Activated CD4-positive, alpha-beta T cell treated with anti-CD3 and anti-CD28 coated beads for 48 hours (primary cell): Measurements from ENCODE around the gene RGL3.
"Not testable (repeated sequence)": the region's sequence is repeated elsewhere in the genome, so short reads cannot be mapped to it uniquely, and the experiment has no call there.

Experiments used
- DNase-seq: peaks from one replicate; pipeline ENCODE4 v3.0.0-alpha.2; 2020

The RGL3 gene

DNA sequence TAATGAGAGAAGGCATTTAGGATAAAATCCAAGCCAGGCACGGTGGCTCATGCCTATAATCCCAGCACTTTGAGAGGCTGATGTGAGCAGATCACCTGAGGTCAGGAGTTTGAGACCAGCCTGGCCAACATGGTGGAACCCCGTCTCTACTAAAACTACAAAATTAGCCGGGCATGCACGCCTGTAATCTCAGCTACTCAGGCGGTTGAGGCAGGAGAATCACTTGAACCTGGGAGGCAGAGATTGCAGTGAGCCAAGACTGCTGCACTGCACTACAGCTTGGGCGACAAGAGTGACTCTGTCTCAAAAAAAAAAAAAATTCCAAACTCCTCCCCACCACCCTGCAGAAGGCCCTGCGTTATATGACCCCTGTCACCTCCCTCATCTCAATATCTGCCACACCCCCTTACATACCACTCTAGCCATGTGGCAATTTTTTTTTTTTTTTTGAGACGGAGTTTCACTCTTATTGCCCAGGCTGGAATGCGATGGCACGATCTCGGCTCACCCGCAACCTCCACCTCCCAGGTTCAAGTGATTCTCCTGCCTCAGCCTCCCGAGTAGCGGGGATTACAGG lies 39.8 kb downstream of the RGL3 start:
- DNase-seq = not testable (repeated sequence)

GRCh38 chr19:11378319-11379189 lies 40.6 kb downstream of the RGL3 start:
- peak; percentile 36 for DNase-seq

GRCh38 chr19:11377756-11378155 lies 41.4 kb downstream of the RGL3 start:
- DNase-seq = no peak

GRCh38 chr19:11377237-11377636 lies 41.9 kb downstream of the RGL3 start:
- DNase-seq = peak; percentile 40

GRCh38 chr19:11375143-11375948 lies 43.8 kb downstream of the RGL3 start:
- DNase-seq = peak; percentile 82

DNA sequence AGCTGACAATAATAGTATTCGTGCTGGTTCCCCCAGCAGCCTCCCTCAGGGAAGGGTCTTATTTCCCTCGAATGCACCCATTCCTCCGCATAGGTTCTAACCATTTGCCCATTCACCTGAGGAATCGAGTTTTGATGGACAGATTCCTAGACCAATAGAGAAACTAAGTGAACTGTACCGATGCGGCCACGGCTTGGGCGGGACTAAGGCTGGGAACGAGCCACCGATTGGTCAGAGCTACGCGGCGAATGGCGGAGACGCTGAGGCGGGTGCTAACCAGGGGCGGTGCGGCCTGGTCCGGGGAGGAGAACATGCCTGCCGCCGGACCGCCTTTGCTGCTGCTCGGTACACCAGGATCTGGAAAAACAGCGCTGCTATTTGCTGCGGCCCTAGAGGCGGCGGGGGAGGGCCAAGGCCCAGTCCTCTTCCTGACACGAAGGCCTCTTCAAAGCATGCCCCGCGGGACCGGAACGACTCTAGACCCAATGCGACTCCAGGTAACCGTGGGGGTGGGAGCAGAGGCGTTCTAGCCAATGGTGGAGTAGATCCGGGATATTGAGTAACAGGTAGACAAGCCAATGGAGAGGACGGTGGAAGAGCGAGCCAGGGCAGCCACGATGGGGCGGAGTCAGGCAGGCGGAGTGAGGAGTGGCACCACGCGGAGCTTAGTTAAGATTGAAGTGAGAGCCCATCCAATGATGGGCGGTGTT lies 44.5 kb downstream of the RGL3 start, which contains the start of gene SWSAP1:
Gene SWSAP1 (plus strand): TSS at position 234 of the 710 bp plus-strand sequence. CDS start 15 bp downstream, at position 249.
- DNase-seq = peak; percentile 97

DNA sequence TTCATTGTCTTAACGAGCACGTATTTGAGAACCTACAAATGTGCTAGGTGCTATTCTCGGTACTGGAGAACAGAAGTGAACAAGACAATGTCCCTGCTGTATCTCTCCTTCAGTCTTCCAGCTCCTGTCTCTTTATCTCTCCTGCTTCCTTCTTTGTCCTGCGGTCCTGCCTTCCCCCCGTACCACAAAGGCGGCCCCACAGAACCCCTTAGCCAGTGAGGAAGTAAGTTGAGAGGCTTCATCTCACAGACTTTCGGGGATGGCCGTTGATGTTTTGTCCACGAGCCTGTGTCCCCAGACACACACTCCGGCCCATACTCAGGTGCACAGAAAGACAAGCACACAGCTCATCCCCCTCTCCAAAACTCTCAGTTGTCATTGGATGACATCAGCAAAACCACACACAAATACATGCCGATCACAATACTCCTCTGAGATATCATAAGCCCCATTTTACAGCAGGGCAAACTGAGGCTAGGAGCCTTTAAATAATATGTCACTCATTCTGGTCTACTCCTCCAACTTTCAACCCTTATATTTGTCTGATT lies 45.2 kb downstream of the RGL3 start:
- no peak for DNase-seq

DNA sequence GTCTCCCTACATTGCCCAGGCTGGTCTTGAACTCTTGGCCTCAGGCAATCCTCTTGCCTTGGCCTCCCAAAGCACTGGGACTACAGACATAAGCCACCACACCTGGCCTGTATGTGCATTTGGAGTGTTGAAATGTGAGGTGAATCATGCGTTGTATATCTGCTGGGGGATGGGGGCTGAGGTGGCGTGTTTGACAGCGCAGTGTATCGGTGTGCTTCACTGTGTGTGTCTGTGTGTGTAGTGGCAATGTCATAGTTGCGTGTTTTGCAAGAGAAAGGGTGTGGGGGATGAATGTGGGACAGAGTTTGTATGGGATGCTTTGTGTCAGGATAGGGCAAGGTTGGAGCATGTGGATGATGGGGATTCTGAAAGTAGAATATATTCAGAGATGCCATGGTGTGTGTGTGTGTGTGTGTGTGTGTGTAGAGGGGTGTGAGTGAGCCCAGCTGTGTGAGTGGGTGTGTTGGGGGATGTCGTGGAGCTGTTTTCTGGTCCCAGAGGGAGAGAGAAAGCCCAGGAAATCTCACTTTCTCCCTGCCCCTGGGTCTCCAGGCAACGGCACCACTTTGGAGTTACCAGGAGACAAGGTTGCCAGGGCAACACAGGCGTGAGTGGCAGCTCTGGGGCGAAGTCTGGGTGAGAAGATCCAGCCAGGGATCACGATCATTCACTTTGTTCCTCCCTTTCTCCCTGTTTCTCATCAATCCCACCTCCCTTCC lies 45.8 kb downstream of the RGL3 start:
- no peak for DNase-seq

GRCh38 chr19:11370744-11371143 lies 48.4 kb downstream of the RGL3 start:
- DNase-seq = no peak

DNA sequence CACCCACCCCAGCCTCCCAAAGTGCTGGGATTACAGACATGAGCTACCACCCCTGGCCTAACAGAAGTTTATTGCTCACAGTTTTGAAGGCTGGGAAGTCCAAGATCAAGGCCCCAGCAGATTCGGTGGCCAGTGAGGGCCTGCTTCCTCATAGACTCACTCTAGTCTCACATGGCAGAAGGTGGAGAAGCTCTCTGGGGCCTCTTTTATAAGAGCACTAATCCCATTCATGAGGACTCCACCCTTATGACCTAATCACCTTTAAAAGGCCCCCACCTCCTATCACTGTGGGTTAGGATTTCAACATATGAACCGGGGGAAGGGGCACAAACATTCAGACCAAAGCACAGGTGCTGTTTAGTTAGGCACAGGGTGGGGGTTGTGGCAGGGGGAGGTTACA lies 51.6 kb downstream of the RGL3 start:
- DNase-seq = no peak

DNA sequence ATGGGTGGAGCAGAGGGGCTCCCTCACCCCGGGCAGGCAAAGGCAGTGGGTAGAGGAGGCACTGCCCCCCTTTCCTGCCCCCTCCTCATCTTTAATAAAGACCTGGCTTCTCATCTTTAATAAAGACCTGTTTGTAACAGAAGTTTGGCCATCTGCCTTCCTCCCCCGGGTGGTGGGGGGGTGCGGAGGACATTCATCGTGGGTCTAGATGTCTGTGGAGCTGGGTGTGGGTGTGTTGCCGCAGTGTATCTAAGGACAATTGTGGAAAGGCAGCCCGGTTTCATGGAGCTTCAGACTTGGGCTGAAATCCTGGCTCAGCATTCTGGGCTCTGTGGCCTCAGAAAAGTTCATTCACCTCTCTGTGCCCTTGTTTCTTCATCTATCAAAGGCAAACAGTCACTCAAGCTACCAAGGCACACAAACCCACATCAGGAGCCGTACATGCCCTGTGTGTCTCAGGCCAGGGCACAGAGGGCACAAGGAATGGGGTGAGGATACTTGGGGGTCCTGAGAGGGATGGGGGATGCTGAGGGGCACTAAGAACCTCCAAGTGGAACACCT lies 53.5 kb downstream of the RGL3 start:
- DNase-seq = no peak

- no peak for DNase-seq
These were observed 54.2 kb downstream of the RGL3 start for GRCh38 chr19:11364935-11365334.

DNA sequence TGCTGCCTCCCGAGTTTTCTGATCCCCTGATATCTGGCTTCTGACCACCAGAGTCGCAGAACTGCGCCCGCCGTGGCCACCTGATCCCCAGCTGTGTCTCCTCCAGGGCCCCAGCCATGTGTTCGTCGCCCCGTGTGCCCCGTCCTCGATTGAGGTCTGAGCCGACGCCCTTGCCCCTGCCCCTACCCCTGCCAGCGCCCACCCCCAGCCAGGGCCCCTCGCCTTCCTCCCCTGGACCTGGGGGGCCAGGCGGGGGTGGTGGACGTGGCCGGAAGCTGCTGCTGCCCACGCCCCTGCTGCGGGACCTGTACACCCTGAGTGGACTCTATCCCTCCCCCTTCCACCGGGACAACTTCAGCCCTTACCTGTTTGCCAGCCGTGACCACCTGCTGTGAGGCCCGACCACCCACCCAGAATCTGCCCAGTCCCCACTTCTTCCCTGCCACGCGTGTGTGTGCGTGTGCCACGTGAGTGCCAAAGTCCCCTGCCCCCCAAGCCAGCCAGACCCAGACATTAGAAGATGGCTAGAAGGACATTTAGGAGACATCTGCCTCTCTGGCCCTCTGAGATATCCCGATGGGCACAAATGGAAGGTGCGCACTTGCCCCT lies 54.7 kb downstream of the RGL3 start:
- DNase-seq = no peak

- DNase-seq = no peak
These were observed 55.2 kb downstream of the RGL3 start for GRCh38 chr19:11363881-11364280.

GRCh38 chr19:11361771-11362731 lies 57.1 kb downstream of the RGL3 start:
- no peak for DNase-seq

DNA sequence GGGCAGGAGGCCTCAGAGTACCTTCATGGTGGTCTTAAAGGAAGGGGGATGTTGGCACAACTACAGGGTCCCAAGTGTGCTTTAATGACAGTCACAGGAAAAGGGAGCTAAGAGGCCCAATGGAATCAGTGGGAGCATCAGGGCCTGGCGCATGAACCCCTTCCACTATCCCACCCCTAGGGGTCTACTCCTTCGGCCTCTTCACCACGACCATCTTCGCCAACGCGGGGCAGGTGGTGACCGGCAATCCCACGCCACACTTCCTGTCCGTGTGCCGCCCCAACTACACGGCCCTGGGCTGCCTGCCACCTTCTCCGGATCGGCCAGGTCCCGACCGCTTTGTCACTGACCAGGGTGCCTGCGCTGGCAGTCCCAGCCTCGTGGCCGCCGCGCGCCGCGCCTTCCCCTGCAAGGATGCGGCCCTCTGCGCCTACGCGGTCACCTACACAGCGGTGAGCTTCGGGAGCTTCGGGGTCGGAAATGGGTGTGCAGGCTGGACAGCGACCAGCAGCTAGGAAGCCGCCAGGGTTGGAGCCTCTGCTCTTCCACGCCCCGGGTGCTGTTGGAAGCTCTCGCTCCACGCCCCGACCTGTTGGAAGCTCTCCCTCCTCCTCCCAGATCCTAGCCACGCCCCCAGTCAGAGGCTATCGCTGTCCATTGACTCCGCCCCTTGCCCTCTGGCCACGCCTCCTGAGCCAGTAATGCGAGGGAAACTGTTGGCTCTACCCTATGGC lies 57.9 kb downstream of the RGL3 start:
- peak; percentile 58 for DNase-seq

GRCh38 chr19:11359421-11359820 lies 59.7 kb downstream of the RGL3 start:
- no peak for DNase-seq

DNA sequence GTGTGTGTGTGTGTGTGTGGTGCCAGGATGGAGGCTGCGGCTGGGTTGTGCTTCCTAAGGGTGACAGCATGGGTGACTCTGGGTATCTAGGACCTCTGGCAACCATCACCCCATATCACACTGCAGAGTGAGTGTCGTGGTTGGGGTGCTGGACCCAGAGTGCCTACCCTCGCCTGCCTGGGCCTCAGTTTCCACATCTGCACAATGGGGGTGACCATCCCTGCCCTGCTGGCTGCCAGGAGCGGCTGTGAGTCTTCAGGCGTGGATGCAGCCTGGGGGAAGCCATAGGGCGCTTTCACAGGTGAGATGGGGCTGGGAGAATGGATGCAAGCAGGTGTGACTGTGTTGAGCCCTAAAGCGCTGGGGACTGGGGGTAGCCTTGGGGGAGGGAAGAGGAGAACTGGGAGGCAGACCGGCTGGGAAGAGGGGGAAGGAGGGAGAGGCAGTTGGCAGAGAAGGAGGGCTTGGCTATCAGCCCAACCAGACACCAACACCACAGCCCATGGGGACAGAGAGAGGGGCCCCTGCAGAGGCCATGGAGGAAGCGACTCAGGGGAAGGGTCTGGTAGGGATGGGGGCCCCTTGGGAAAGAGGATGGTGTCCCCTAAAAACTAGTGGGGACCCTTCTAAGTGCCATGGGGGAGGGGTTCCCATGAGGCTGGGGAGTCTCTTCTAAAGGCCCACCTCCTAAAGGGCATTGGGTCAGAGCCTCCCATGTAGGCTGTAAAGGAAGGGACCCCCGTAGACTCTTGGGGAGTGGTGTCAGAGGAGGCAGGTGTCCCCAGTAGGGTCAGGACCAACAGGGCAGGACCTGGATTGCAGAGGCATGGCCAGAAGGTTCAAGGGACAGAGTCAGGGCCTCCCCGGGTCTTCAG lies 62.2 kb downstream of the RGL3 start:
- DNase-seq = no peak
